Limb (tissue), 2 donors: ENCODE measurements around the gene MAPK12.

Experiments
- DNase-seq, 2 donors: peaks; one replicate each; pipeline ENCODE4 v3.0.0-alpha.2; 2016; ENCODE audit errors: extremely low spot score in 2 of 2

MAPK12 gene

GRCh38 chr22:50268655-50269113 is 7.2 kb upstream of the MAPK12 start:
- peak in 1 of 2 donors; percentile 73 for DNase-seq

- DNase-seq, result peak in 1 of 2 donors; percentile 89
Observed at GRCh38 chr22:50267591-50268390, 6.3 kb upstream of the MAPK12 start.

DNA sequence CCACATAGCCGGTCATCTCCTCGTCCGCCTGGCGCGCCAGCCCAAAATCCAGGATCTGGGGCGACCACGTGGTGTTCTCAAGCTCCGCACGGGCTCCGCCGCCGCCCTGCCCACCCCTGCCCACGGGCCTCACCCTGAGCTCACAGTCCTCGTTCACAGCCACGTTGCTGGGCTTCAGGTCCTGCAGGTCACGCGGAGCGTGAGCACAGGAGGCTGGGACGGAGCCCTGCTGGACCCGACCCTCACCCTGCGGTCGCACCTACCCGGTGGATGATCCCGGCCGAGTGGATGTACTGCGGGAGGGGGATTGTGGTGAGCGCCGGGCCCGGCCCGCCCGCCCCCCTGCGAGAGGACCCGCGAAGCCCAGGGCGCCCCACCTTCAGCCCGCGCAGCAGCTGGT is 5.5 kb upstream of the MAPK12 start:
- DNase-seq, result no peak

- no peak for DNase-seq
Observed at GRCh38 chr22:50264946-50265669, 3.6 kb upstream of the MAPK12 start.

GRCh38 chr22:50264104-50264745 is 2.7 kb upstream of the MAPK12 start:
- no peak for DNase-seq

DNA sequence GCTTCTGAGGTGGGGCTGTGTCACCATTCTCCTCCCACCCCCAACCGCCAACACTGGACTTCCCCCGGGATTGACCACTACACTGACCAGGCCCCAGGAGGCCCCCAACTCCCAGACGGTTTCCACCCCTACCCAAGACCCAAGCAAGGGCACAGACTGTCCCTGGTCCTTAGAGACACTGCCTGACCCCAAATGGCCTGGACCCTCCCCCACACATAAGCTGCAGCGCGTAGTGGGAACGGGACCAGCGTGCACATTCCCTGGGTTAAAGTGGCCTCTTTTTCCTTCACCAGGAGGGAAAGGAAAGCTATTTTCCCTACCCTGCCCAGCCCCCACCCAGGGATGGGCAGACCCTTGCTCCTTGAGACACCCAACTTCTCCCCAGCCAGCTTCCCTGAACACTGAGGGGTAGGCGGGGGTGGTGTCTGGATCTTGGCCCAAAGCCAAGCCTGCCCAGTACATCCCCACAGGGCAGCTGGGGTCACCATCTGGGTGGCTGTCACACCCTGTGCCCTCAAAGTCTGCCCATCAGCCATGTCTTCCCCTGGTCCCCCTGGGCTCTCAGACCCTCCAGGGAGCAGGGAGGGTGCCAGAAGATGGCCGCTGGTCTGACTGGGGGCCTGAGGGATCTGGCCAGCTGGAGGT is 1.6 kb upstream of the MAPK12 start:
- DNase-seq, result no peak

DNA sequence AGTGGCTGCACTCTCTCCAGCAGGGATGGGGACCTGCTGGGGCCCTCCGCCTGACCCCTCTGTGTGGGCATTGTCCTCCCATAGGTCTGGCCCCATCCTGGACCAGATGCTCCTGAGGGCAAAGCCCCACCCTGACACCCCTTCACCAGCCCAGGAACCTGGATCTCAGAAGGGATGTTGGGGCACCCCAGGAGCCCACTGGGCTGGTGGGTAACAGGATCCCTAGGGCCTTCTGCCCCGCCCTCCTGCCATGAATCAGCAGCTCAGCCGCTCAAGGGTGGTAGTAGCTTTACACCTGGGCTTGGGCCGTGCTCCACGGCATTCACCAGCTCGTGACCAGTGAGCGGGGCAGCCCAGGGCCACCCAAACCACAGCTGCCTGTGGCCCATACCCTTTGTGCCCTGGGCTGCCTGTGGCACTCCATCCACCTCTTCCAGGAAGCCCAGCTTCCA is 1.0 kb upstream of the MAPK12 start:
- no peak for DNase-seq

- peak in 1 of 2 donors; percentile 76 for DNase-seq
Observed at GRCh38 chr22:50260801-50261614, 475 bp downstream of the MAPK12 start.

DNA sequence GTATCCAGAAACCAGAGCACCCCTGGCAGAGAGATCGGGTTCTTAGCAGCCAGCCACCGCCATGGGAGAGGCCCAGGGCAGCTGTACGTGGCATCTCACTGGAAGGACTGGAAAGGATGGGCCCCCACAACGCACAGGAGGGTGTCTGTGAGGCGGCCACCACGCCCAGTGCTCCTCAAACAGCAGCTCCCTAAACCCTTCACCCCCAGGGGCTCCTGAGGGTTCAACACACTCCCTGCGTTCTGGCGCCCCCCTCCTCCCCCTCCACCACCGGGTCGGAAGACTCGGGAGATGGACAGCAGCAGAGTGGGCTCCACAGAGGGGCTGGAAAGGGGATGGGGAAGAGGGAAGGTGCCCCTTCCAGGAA is 1.1 kb downstream of the MAPK12 start:
- no peak for DNase-seq

DNA sequence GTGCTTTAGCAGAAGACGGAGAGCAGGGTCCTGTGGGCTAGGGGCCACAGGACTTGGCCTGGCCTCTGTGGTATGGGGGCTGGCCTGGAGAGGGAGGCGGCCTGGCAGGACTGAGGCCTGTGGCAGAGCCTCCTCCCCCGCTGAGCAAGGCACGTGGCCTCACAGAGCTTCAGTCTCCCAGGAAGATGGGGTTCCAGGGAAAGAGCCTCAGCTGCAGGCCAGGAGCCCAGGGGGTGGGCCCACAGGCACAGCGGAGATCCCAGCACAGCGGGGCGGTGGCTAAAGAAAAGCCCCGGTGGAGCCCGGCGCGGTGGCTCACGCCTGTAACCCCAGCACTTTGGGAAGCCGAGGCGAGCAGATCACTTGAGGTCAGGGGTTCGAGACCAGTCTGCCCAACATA is 2.2 kb downstream of the MAPK12 start:
- DNase-seq, result no peak

- no peak for DNase-seq
Observed at GRCh38 chr22:50258361-50259292, 2.9 kb downstream of the MAPK12 start.

DNA sequence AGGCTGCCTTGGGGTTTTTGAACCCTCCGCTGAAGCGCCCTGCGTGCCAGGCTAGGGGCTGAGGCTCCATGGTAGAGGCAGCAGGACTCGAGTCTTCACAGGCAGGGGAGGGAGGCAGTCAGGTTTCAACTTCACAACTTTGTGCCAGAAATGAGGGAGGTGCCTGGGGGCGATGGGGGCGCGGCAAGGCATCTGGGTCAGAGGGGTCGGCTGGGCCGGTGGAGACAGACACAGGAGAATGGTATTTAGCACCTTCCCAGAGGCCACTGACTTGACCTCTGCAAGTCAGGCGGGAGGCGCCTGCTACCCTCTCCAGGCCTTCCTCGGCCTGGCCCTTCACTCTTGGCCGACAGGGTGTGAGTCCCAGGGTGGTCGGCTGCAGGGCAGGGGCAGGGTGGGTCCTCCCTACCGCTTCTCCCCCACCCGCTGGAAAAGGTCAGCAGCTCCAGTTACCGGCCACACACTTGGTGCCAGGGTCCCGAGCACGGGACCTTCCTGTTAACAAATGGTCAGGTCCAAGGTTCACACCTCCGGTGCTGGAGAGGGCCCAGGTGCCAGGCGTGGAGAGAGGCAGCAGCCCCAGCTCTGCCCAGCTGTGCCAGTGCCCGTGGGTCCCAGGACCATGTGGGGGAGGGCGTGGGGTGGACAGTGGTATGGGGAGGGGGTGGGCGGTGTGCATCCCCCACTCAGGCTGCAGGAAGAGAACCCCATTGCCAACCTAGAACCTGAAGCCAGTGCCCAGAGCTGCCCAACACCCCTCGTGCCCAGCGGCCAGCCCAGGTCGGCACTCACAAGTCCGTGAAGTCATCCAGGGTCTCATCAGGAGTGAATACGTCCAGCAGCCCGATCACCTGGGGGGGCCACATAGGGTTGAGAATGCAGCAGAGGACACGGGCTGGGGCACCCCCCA is 3.8 kb downstream of the MAPK12 start:
- no peak for DNase-seq

DNA sequence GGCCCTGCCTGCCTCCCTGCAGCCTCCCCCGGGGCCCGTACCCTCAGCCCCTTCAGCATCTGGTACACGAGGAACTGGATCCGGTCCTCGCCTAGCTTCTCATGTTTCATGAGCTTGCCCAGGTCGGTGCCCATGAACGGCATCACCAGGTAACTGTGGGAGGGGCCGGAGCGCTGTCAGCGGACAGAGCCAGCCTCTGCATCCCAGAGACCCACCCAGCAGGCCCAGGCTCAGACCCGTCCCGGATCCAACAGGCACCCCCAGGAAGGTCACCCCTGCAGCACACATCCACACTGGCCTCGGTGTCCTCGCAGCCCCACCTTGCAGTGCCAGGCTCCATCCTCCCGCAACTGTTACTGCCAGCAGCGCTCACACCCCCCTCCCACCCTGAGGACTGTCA is 4.4 kb downstream of the MAPK12 start:
- DNase-seq, result no peak

DNA sequence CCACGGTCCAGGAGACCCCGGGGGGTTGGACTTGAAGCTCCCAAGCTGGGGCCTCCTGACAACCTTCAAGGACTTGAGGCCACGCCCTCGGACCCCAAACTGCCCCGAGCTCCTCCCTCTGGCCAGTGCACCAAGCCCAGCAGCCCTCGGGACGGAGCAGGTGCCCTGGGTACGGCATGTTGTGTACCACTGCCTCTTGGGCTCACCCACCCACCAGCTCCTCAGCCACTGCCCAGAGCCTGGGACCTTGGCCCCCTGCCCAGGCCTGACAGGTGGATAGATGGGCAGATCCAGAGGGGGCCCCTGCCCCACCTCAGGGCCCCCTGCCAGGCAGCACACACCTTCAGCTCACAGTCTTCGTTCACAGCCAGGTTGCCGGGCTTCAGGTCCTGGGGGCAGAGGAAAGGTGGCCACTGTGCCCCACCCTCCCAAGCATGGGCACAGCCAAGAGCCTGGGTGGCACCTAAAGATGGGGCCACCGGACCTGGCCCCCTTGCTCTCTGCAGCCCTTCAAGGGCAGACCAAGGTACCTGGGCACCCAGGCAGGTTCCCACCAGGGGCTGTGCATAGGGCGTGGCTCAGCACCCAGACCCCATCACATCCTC is 5.1 kb downstream of the MAPK12 start:
- DNase-seq, result no peak

DNA sequence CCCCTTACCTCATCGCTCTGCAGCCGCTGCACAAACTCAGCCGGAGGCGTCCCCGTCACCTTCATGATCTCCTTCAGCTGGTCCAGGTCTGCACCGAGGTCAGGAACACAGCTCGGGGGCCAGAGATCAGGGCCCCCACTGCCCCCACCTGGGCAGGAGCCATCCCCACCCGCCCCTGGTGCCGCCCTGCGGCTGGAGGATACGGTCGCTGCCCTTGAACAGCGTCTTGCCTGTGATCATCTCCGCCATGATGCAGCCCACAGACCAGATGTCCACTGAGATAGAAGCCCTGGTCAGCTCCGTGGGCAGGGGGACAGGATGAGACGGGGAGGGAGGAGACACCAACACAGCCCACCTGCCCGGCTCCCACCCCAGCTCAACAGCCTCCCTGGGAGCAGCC is 5.9 kb downstream of the MAPK12 start:
- DNase-seq, result no peak

GRCh38 chr22:50255099-50255498 is 6.4 kb downstream of the MAPK12 start:
- no peak for DNase-seq

DNA sequence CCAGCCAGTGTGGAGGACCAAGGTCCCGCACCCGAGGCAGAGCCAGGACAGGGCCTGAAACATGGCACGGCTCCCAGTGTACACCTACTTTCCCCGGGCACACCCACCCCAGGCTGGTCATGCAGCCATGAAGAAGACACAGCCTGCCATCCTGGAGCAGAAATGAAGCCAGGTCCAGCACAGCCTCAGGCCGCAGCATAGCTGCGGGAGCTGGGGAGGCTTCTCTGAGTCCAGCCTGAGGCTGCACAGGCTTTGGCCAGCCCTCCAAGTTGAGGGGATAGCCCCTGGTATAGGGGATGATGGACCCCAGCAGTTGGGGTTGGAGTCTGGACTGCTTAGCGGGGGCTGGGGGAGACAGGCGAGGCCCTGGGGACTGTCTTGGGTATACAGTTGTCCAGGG is 7.5 kb downstream of the MAPK12 start:
- DNase-seq, result no peak
